Measurements from ENCODE around the gene PCBP3. TPM values are rescaled to one million over a fixed set of nuclear protein-coding genes. Genes with fewer than 3 reads are reported as not detected.
"Not testable (repeated sequence)": the region's sequence is repeated elsewhere in the genome, so short reads cannot be mapped to it uniquely, and the experiment has no call there.

The PCBP3 gene
- total RNA-seq, 2 experiments from 2014 or later, result 1.9 to 2.2 TPM

- ChIA-PET CTCF (no interaction called here), POLR2A (no interaction called here)
- no peaks in the 10 kb centered on the region for H3K4me1 Mint-ChIP-seq (ENCODE audit: low read depth)
- no peaks in the 10 kb centered on the region for H3K9me3 Mint-ChIP-seq
- ATAC-seq (no peak), DNase-seq (no peak)
- no peaks in the 10 kb centered on the region for H3K36me3 Mint-ChIP-seq (ENCODE audit: low read depth)
- H3K27me3 Mint-ChIP-seq, result no peaks in the 10 kb centered on the region
- no peak for TF ChIP-seq CTCF (IDR thresholded peaks at IDR 0.05)
- intact Hi-C loops (cut with micrococcal nuclease), result no loop called here
- no peak overlapping the region for H3K27ac Mint-ChIP-seq
- H3K4me3 Mint-ChIP-seq, result no peak overlapping the region
Measured at GRCh38 chr21:45803618-45804340, 160.3 kb downstream of the PCBP3 start.

- POLR2A ChIA-PET, result no interaction called here
- Mint-ChIP-seq H3K27me3 (no peaks in the 10 kb centered on the region), H3K9me3 (no peaks in the 10 kb centered on the region), H3K27ac (no peak overlapping the region), H3K36me3 (ENCODE audit: low read depth) (no peaks in the 10 kb centered on the region), H3K4me3 (no peak overlapping the region), H3K4me1 (ENCODE audit: low read depth) (no peaks in the 10 kb centered on the region)
- DNase-seq (no peak), ATAC-seq (no peak)
- TF ChIP-seq CTCF (IDR thresholded peaks at IDR 0.05), result no peak
- intact Hi-C loops (cut with micrococcal nuclease), result no loop called here
- CTCF ChIA-PET, result no interaction called here
Measured at GRCh38 chr21:45804809-45805313, 161.3 kb downstream of the PCBP3 start.

GRCh38 chr21:45805321-45805720 is 161.8 kb downstream of the PCBP3 start:
- intact Hi-C loops (cut with micrococcal nuclease), result no loop called here

DNA sequence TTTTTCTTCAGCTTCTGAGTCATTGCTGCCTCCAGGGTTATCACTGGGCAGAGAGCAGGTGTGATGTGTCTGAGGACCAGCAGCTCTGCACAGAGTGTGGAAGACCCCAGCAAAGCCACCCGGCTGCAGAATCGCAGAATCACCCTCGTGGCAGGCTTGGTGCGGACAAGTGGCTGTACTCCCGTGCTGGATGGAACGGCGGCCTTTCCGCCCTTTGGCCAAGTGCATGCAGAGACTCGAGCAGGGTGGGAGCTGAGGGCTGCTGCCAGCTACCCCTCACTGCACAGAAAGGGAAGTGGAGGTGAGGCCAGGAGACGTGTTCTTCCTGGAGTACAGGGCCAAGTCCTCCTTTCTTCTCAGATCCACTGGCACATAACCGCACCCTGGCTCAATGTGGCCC is 162.5 kb downstream of the PCBP3 start:
- intact Hi-C loops (cut with micrococcal nuclease), result no loop called here
- H3K36me3 Mint-ChIP-seq (ENCODE audit: low read depth), result no peaks in the 10 kb centered on the region
- ATAC-seq (no peak), DNase-seq (no peak)
- H3K27ac Mint-ChIP-seq, result no peak overlapping the region
- H3K4me3 Mint-ChIP-seq, result no peak overlapping the region
- TF ChIP-seq CTCF (IDR thresholded peaks at IDR 0.05), result no peak
- ChIA-PET CTCF (no interaction called here), POLR2A (no interaction called here)
- H3K9me3 Mint-ChIP-seq, result no peaks in the 10 kb centered on the region
- no peaks in the 10 kb centered on the region for H3K4me1 Mint-ChIP-seq (ENCODE audit: low read depth)
- no peaks in the 10 kb centered on the region for H3K27me3 Mint-ChIP-seq

More at GRCh38 chr21:45805321-45805720, 161.8 kb downstream of the PCBP3 start:
- DNase-seq (no peak), ATAC-seq (no peak)
- no peaks in the 10 kb centered on the region for H3K9me3 Mint-ChIP-seq
- H3K27ac Mint-ChIP-seq, result no peak overlapping the region
- CTCF ChIA-PET, result no interaction called here
- H3K36me3 Mint-ChIP-seq (ENCODE audit: low read depth), result no peaks in the 10 kb centered on the region
- POLR2A ChIA-PET, result no interaction called here
- no peak overlapping the region for H3K4me3 Mint-ChIP-seq
- TF ChIP-seq CTCF (IDR thresholded peaks at IDR 0.05), result no peak
- H3K27me3 Mint-ChIP-seq, result no peaks in the 10 kb centered on the region
- H3K4me1 Mint-ChIP-seq (ENCODE audit: low read depth), result no peaks in the 10 kb centered on the region

GRCh38 chr21:45808663-45809062 is 165.1 kb downstream of the PCBP3 start:
- H3K4me3 Mint-ChIP-seq; intact Hi-C loops (cut with micrococcal nuclease); DNase-seq; H3K27ac Mint-ChIP-seq; H3K4me1 Mint-ChIP-seq (ENCODE audit: low read depth); POLR2A ChIA-PET; H3K27me3 Mint-ChIP-seq; H3K36me3 Mint-ChIP-seq (ENCODE audit: low read depth); H3K9me3 Mint-ChIP-seq; ATAC-seq; CTCF ChIA-PET: not testable (repeated sequence)
